Kidney (tissue), 14 donors: ENCODE results near the gene LAMTOR2. TPM values are rescaled to one million over a fixed set of nuclear protein-coding genes. Genes with fewer than 3 reads are reported as not detected.

ENCODE experiments used
- DNase-seq, 5 donors: peaks; one replicate each; pipeline ENCODE4 v3.0.0-alpha.2; 2013 to 2020
- FAIRE-seq: peaks from 2 replicates; lab custom pipeline; 2012; peaks lifted over from hg19 to GRCh38; lab: Jason Lieb, UNC
- H3K27ac ChIP-seq, 2 donors: one replicate each; pipeline ENCODE4 v1.7.0; 2013; ENCODE audit warnings: low read depth in 2 of 2, low read length in 2 of 2, inconsistent platforms in 1 of 2
- H3K27me3 ChIP-seq: one replicate; pipeline ENCODE4 v1.7.1; 2013; ENCODE audit warnings: low read length, inconsistent platforms; ENCODE audit not compliant: control insufficient read depth, insufficient read depth
- H3K36me3 ChIP-seq, 3 donors: one replicate each; pipeline versions ENCODE4 v1.7.0 to v1.7.1; 2013; ENCODE audit warnings: low read length in 3 of 3, control low read depth in 1 of 3, inconsistent platforms in 1 of 3; ENCODE audit not compliant: insufficient read depth in 3 of 3, control insufficient read depth in 2 of 3
- H3K4me1 ChIP-seq, 3 donors: one replicate each; pipeline versions ENCODE4 v1.7.0 to v1.7.1; 2013; ENCODE audit warnings: low read length in 3 of 3, inconsistent platforms in 1 of 3, low read depth in 1 of 3; ENCODE audit not compliant: control insufficient read depth in 2 of 3, insufficient read depth in 2 of 3
- H3K4me3 ChIP-seq, 3 donors: one replicate each; pipeline versions ENCODE4 v1.7.0 to v1.8.1; 2013; ENCODE audit warnings: low read length in 3 of 3, control low read depth in 1 of 3, inconsistent platforms in 1 of 3
- H3K9ac ChIP-seq, 3 donors: one replicate each; pipeline versions ENCODE4 v1.7.0 to v1.7.1; 2013; ENCODE audit warnings: low read length in 3 of 3, control low read depth in 1 of 3, inconsistent platforms in 1 of 3
- H3K9me3 ChIP-seq, 3 donors: one replicate each; pipeline versions ENCODE4 v1.7.0 to v1.7.1; 2013; ENCODE audit warnings: low read length in 3 of 3, control low read depth in 1 of 3, inconsistent platforms in 1 of 3; ENCODE audit not compliant: control insufficient read depth in 2 of 3, insufficient read depth in 1 of 3
- CTCF ChIP-seq: IDR thresholded peaks from 3 replicates; pipeline ENCODE4 v1.5.1; 2012; ENCODE audit warnings: mild to moderate bottlenecking, moderate library complexity, borderline replicate concordance; ENCODE audit not compliant: insufficient read depth; ENCODE audit errors: extremely low read depth
- intact Hi-C: fragments of 100-400 bp; cut with DNase I; formaldehyde crosslinking; loops from one replicate; pipeline ENCODE4 v1.11.1; 2022
- polyA plus RNA-seq: library from polyadenylated mRNA; stranded (reverse); fragments of 350-450 nt; fragmentation: Illumina TruSeq; extraction: RNeasy Lipid Tissue Mini Kit (QIAGEN cat#74804); gene quantifications from one replicate; pipeline ENCODE4 v1.2.3, GENCODE V29; 2014; ENCODE audit warnings: low read depth, low replicate concordance; ENCODE audit not compliant: insufficient read depth
- total RNA-seq: library from RNA; stranded (reverse); fragmentation: NEBNext Ultra II Directional; extraction: Animal tissue kit (Norgen Biotek cat#: 25700); gene quantifications from one replicate; pipeline ENCODE4 v1.2.1, GENCODE V29; 2021
- donor health status: control.
- donor health status: control.
- donor health status: control.
- donor health status: control.
- donor health status: control.
- donor health status: DM: yes; HTN: yes; CAD: no.
- donor health status: Normal renal cell carcinoma (clear cell type).

LAMTOR2 gene
- total and polyA plus RNA-seq, 2 donors from 2014 or later = 50.8 to 200 TPM

- DNase-seq (peak in 2 of 5 donors; percentile 49 to 60), FAIRE-seq (no peak)
- intact Hi-C loops = no loop called here
- Histone ChIP-seq H3K4me1 (peaks cover 0 to 6% (median 4%) of the 10 kb centered on the region in 3 donors), H3K27ac (no peak overlapping the region), H3K9me3 (no peaks in the 10 kb centered on the region), H3K4me3 (no peak overlapping the region), H3K9ac (no peak overlapping the region), H3K27me3 (no peaks in the 10 kb centered on the region), H3K36me3 (no peaks in the 10 kb centered on the region)
- TF ChIP-seq CTCF = no peak
Measured at GRCh38 chr1:156083800-156084790, 29.5 kb downstream of the LAMTOR2 start.

GRCh38 chr1:156086256-156086662 lies 31.7 kb downstream of the LAMTOR2 start:
- Histone ChIP-seq H3K27me3 (no peaks in the 10 kb centered on the region), H3K9me3 (no peaks in the 10 kb centered on the region), H3K27ac (peak overlapping the region in 1 of 2 donors; percentile 27), H3K36me3 (no peaks in the 10 kb centered on the region), H3K9ac (no peak overlapping the region), H3K4me1 (peaks cover 0 to 4% (median 4%) of the 10 kb centered on the region in 3 donors), H3K4me3 (no peak overlapping the region)
- intact Hi-C loops = no loop called here
- no peak for FAIRE-seq
- DNase-seq = peak in 2 of 5 donors; percentile 61 to 86
- TF ChIP-seq CTCF = no peak

GRCh38 chr1:156089704-156090103 lies 35.1 kb downstream of the LAMTOR2 start:
- DNase-seq = no peak
- H3K27me3 ChIP-seq = no peaks in the 10 kb centered on the region
- no peaks in the 10 kb centered on the region for H3K9me3 ChIP-seq
- no peak overlapping the region for H3K4me3 ChIP-seq
- no peaks in the 10 kb centered on the region for H3K36me3 ChIP-seq
- TF ChIP-seq CTCF = no peak
- peaks cover 0 to 4% (median 0%) of the 10 kb centered on the region in 3 donors for H3K4me1 ChIP-seq
- intact Hi-C loops = loop anchor here (5.0 kb wide), 2 partner anchors 48 to 133 kb away; no protein-coding TSS in a partner anchor
- H3K27ac ChIP-seq = no peak overlapping the region
- no peak for FAIRE-seq
- no peak overlapping the region for H3K9ac ChIP-seq
